OCI-LY1 (cell line): ENCODE data around the gene KIFC3.

Experiments used
- CTCF ChIP-seq: fragments of 200-600 bp; sonication (generic), shearing (Covaris generic); IDR thresholded peaks from 2 replicates; pipeline ENCODE4 v1.5.1; 2017; ENCODE audit warnings: mild to moderate bottlenecking, antibody characterized with exemption, low read length, moderate library complexity, mixed read lengths
- EZH2 ChIP-seq: fragments of 200-600 bp; sonication (generic), shearing (Covaris generic); IDR thresholded peaks from 2 replicates; pipeline ENCODE4 v1.8.0; 2017; ENCODE audit warnings: borderline replicate concordance, mixed run types, mild to moderate bottlenecking, antibody characterized with exemption, low read length, moderate library complexity, mixed read lengths

GRCh38 chr16:57726433-57726947 lies 75.8 kb downstream of the KIFC3 start:
- TF ChIP-seq EZH2 = no peak
- TF ChIP-seq CTCF = no peak
